Left ventricle myocardium inferior (tissue), 1 donor: ENCODE data around the gene DPP10. TPM values are rescaled to one million over a fixed set of nuclear protein-coding genes. Genes with fewer than 3 reads are reported as not detected.

Experiments used
- DNase-seq: peaks from one replicate; pipeline ENCODE4 v3.0.0-alpha.2; 2020
- H3K27ac ChIP-seq: fragments of 200-600 bp; replicated peaks from 2 replicates; pipeline ENCODE4 v1.8.0; 2021
- H3K27me3 ChIP-seq: fragments of 200-600 bp; 2 replicates; pipeline ENCODE4 v1.8.0; 2021; ENCODE audit warnings: low read depth
- H3K36me3 ChIP-seq: fragments of 200-600 bp; 2 replicates; pipeline ENCODE4 v1.8.0; 2021
- H3K4me1 ChIP-seq: fragments of 200-600 bp; 2 replicates; pipeline ENCODE4 v1.8.0; 2021
- H3K4me3 ChIP-seq: fragments of 200-600 bp; 2 replicates; pipeline ENCODE4 v1.8.0; 2021; ENCODE audit warnings: mild to moderate bottlenecking, moderate library complexity
- H3K9me3 ChIP-seq: fragments of 200-600 bp; replicated peaks from 2 replicates; pipeline ENCODE4 v1.8.0; 2021
- intact Hi-C: fragments of 100-400 bp; cut with micrococcal nuclease; formaldehyde crosslinking; loops from one replicate; pipeline ENCODE4 v1.11.0; 2022
- total RNA-seq: library from RNA; stranded (reverse); fragmentation: NEBNext Ultra II Directional; extraction: Animal tissue kit (Norgen Biotek cat#: 25700); gene quantifications from one replicate; pipeline ENCODE4 v1.2.1, GENCODE V29; 2021
- TF ChIP-seq, protein P1 (sequence below): fragments of 200-600 bp; IDR thresholded peaks from 2 replicates; pipeline ENCODE4 v1.8.0; 2021; ENCODE audit warnings: antibody characterized with exemption, mild to moderate bottlenecking, borderline replicate concordance
- donor health status: DM: no; HTN: yes; CAD: no; lungs with severe emphysema.

DPP10 gene
- total RNA-seq, 1 donor from 2014 or later: 0.16 TPM

DNA sequence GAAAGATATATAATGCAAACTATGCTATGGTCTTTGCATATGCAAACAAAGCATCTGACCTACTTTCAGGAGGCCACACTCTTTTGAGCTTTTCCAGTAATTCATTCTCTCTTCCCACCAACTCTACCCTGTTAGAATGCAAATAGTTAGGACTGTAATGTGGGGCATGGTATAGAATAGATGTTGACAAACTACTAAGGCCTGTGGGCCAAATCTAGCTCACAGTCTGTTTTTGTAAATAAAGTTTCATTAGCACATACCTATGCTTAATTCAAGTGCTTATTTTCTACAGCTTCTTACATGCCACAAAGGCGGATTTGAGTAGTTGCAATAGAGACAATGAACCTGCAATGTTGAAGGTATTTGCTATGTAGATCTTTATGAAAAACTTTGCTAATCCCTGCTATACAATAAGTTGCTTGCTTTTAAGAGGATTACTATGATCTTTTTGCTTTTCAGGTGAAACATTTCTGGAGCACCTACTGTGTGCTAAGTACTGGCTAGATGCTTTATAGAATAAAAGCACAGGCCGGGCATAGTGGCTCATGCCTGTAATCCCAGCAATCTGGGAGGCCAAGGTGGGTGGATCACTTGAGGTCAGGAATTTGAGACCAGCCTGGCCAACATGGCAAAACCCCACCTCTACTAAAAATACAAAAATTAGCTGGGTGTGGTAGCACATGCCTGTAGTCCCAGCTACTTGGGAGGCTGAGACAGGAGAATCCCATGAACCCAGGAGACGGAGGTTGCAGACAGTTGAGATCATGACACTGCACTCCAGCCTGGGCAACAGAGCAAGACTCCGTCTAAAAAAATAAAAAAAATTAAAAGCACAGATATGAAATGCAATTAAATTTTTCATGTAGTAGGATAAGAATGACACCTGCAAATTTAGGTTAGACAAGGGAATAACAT, 267.8 kb downstream of the DPP10 start:
- intact Hi-C loops: no loop called here

DNA sequence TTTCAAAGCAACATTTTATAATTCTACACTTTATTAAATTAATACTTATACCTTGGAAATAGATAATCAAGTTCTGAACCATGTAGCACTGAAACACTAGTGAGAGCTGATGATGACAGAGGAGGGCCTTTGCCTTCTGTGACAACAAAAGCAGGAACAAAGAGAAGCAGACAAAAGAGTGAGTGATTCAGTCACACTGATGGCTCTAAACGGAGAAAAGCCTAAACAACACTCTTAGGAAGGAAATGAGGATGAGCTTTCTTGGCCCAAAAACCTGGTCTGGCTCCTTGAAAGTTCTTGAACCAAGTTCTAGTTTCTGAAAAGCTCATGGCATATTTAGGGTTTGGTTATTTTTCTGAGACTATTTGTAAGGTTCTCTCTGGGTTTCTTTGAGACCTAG, 271.9 kb downstream of the DPP10 start:
- DNase-seq: no peak
- Histone ChIP-seq H3K4me1 (no peaks in the 10 kb centered on the region), H3K36me3 (no peaks in the 10 kb centered on the region), H3K4me3 (no peak overlapping the region), H3K27me3 (no peaks in the 10 kb centered on the region), H3K9me3 (no peaks in the 10 kb centered on the region), H3K27ac (no peak overlapping the region)
- TF ChIP-seq, protein P1, sequence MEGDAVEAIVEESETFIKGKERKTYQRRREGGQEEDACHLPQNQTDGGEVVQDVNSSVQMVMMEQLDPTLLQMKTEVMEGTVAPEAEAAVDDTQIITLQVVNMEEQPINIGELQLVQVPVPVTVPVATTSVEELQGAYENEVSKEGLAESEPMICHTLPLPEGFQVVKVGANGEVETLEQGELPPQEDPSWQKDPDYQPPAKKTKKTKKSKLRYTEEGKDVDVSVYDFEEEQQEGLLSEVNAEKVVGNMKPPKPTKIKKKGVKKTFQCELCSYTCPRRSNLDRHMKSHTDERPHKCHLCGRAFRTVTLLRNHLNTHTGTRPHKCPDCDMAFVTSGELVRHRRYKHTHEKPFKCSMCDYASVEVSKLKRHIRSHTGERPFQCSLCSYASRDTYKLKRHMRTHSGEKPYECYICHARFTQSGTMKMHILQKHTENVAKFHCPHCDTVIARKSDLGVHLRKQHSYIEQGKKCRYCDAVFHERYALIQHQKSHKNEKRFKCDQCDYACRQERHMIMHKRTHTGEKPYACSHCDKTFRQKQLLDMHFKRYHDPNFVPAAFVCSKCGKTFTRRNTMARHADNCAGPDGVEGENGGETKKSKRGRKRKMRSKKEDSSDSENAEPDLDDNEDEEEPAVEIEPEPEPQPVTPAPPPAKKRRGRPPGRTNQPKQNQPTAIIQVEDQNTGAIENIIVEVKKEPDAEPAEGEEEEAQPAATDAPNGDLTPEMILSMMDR: no peak
- intact Hi-C loops: no loop called here

More for the DNA sequence above, 267.8 kb downstream of the DPP10 start:
- peaks cover 9% of the 10 kb centered on the region for H3K9me3 ChIP-seq
- no peak for DNase-seq
- no peak overlapping the region for H3K4me3 ChIP-seq
- no peaks in the 10 kb centered on the region for H3K27me3 ChIP-seq
- TF ChIP-seq, protein P1: no peak
- no peaks in the 10 kb centered on the region for H3K36me3 ChIP-seq
- H3K27ac ChIP-seq: no peak overlapping the region
- no peaks in the 10 kb centered on the region for H3K4me1 ChIP-seq

DNA sequence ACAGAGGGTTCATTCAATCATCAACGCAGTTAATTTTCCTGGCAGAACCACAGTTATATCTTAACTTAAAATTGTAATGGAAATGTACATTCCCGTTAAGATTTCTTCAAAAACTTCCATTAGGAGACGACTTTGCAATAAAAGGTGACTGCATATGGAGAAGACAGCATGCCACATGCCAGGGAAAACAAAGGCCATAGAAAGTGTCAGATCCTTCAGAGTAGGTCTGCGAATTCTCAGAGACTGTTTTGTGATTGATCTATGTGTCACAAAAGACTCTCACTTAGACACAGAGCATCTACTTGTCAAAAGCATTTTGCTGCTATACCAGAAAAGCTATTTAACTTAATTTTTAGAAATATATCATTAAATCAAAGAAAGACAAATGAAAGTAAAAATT, 274.6 kb downstream of the DPP10 start:
- intact Hi-C loops: no loop called here
- H3K4me1 ChIP-seq: no peaks in the 10 kb centered on the region
- no peak overlapping the region for H3K27ac ChIP-seq
- H3K27me3 ChIP-seq: no peaks in the 10 kb centered on the region
- no peak overlapping the region for H3K4me3 ChIP-seq
- no peaks in the 10 kb centered on the region for H3K9me3 ChIP-seq
- TF ChIP-seq, protein P1: no peak
- no peaks in the 10 kb centered on the region for H3K36me3 ChIP-seq
- no peak for DNase-seq

DNA sequence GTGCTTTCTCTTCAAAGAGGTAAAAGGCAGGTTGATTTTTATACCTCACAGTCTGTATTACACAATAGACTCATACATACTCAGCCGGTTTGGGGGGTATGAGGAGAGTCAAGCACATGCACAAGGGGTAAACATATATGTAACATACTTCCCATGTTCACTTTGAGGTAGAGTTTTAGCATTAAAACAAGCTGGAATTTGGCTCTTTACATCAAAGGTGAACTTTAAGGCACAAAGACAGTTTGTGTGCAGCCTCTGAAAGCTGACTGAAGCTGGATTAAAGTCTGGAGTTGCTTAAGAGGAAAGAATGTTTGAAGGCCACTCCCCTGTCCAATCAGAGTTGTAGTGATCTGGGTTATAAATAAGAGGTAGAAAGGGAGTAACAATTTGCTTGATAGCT, 282.0 kb downstream of the DPP10 start:
- H3K9me3 ChIP-seq: no peaks in the 10 kb centered on the region
- intact Hi-C loops: no loop called here
- H3K4me3 ChIP-seq: no peak overlapping the region
- H3K4me1 ChIP-seq: no peaks in the 10 kb centered on the region
- H3K27me3 ChIP-seq: peaks cover 6% of the 10 kb centered on the region
- no peak for DNase-seq
- H3K36me3 ChIP-seq: no peaks in the 10 kb centered on the region
- TF ChIP-seq, protein P1: no peak
- H3K27ac ChIP-seq: no peak overlapping the region

DNA sequence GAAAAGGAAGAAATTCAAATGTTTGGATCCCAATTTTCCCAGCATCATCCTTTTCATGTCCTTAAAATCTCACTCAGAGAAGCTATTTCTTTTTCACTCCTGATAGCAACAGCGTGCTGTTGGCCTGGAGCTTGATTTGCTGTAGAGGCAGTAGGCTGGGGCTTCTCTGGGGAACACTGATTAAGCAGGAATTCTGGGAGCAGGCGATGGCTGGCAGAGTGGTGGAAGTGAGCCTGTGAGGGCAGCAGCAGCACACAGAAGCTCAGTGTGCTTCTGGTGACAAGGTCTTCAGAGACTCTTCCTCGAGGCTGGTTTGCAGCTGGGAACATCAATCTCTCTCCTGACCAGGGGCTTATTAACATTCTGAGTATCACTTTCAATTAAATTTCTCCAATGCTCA, 284.6 kb downstream of the DPP10 start:
- peaks cover 6% of the 10 kb centered on the region for H3K27me3 ChIP-seq
- H3K27ac ChIP-seq: no peak overlapping the region
- TF ChIP-seq, protein P1: no peak
- DNase-seq: no peak
- no peaks in the 10 kb centered on the region for H3K9me3 ChIP-seq
- H3K4me1 ChIP-seq: no peaks in the 10 kb centered on the region
- no peak overlapping the region for H3K4me3 ChIP-seq
- no peaks in the 10 kb centered on the region for H3K36me3 ChIP-seq
- intact Hi-C loops: no loop called here
